K562 (cell line): ENCODE results near the gene COQ5. TPM values are rescaled to one million over a fixed set of nuclear protein-coding genes. Genes with fewer than 3 reads are reported as not detected.
A peak's percentile ranks its signal among the peaks of the same experiment; 100 is the strongest.

Experiments
- BRF1 ChIP-seq: IDR thresholded peaks from 3 replicates; pipeline ENCODE4 v1.6.1; 2011; ENCODE audit warnings: borderline replicate concordance, mild to moderate bottlenecking; ENCODE audit not compliant: insufficient read length; ENCODE audit errors: extremely low read depth
- C11orf30 ChIP-seq: fragments of 450-650 bp; IDR thresholded peaks from 2 replicates; pipeline ENCODE4 v1.6.1; 2016; ENCODE audit warnings: low read depth, mild to moderate bottlenecking
- CCNT2 ChIP-seq: IDR thresholded peaks from 2 replicates; pipeline ENCODE4 v1.6.1; 2011; ENCODE audit warnings: borderline replicate concordance, low read depth, mild to moderate bottlenecking, moderate library complexity, mixed read lengths, low read length; ENCODE audit not compliant: insufficient read length; ENCODE audit errors: extremely low read depth
- ESRRB ChIP-seq: fragments of 250-450 bp; sonication (Bioruptor Pico); IDR thresholded peaks from 2 replicates; pipeline ENCODE4 v1.5.0; 2020; ENCODE audit warnings: mild to moderate bottlenecking, moderate library complexity, borderline replicate concordance
- HEY1 ChIP-seq: fragments of 250-450 bp; sonication (Bioruptor Pico); IDR thresholded peaks from 2 replicates; pipeline ENCODE4 v1.5.0; 2020; ENCODE audit warnings: mild to moderate bottlenecking, moderate library complexity, borderline replicate concordance
- KHSRP ChIP-seq: fragments of 450-650 bp; IDR thresholded peaks from 2 replicates; pipeline ENCODE4 v1.6.1; 2017
- MAFF ChIP-seq: IDR thresholded peaks from 2 replicates; pipeline ENCODE4 v1.6.1; 2012; ENCODE audit warnings: low read length, improper control_type of control experiment
- MAFK ChIP-seq: IDR thresholded peaks from 2 replicates; pipeline ENCODE4 v1.6.1; 2011; ENCODE audit warnings: low read length, improper control_type of control experiment
- MECOM ChIP-seq: fragments of 250-450 bp; sonication (Bioruptor Pico); IDR thresholded peaks from 2 replicates; pipeline ENCODE4 v1.8.0; 2022; ENCODE audit warnings: inconsistent platforms
- NBN ChIP-seq: fragments of 450-650 bp; IDR thresholded peaks from 2 replicates; pipeline ENCODE4 v1.6.1; 2016; ENCODE audit warnings: low read depth, mild to moderate bottlenecking
- NCOA2 ChIP-seq, 2 experiments: fragments of 450-650 bp; IDR thresholded peaks; 2 replicates each; pipeline ENCODE4 v1.6.1; 2018; ENCODE audit warnings: mild to moderate bottlenecking in 2 of 2, moderate library complexity in 1 of 2; ENCODE audit not compliant: partially characterized antibody in 2 of 2
- POLR2G ChIP-seq: fragments of 200-400 bp; formaldehyde crosslinking; IDR thresholded peaks from 2 replicates; pipeline ENCODE4 v1.6.1; 2017; ENCODE audit warnings: low read depth, mild to moderate bottlenecking, antibody characterized with exemption, low read length, moderate library complexity
- SLC30A9 ChIP-seq: fragments of 250-450 bp; sonication (Bioruptor Pico); IDR thresholded peaks from 2 replicates; pipeline ENCODE4 v1.8.0; 2022; ENCODE audit warnings: mild to moderate bottlenecking, moderate library complexity
- SRSF9 ChIP-seq: fragments of 200-400 bp; formaldehyde crosslinking; IDR thresholded peaks from 2 replicates; pipeline ENCODE4 v1.6.1; 2017; ENCODE audit warnings: low read depth, low read length, borderline replicate concordance
- TEAD2 ChIP-seq: fragments of 450-650 bp; IDR thresholded peaks from 2 replicates; pipeline ENCODE4 v1.6.1; 2016; ENCODE audit warnings: missing genetic modification characterization, control low read depth, missing compliant biosample characterization
- U2AF2 ChIP-seq: fragments of 200-400 bp; formaldehyde crosslinking; optimal IDR thresholded peaks from 2 replicates; pipeline ENCODE3; 2017; ENCODE audit warnings: low read depth, mild to moderate bottlenecking, low read length
- ZFP30 ChIP-seq: fragments of 250-450 bp; sonication (Bioruptor Pico); IDR thresholded peaks from 2 replicates; pipeline ENCODE4 v1.8.0; 2022; ENCODE audit warnings: moderate library complexity, mild to moderate bottlenecking, inconsistent platforms, borderline replicate concordance
- ZNF143 ChIP-seq: sonication (generic); formaldehyde crosslinking; IDR thresholded peaks from 2 replicates; pipeline ENCODE4 v1.9.0; 2022; ENCODE audit warnings: mild to moderate bottlenecking, missing genetic modification reagents
- ZNF316 ChIP-seq: fragments of 450-650 bp; IDR thresholded peaks from 2 replicates; pipeline ENCODE4 v1.6.1; 2016
- polyA plus RNA-seq, 8 experiments: library from polyadenylated mRNA; depleted of rRNA in 4 of 8; stranded (reverse) in 5 of 8; unstranded in 3 of 8; fragments of >200 nt; fragmentation: Nextera tagmentation in 2 of 8; fragmentation: Illumina TruSeq in 1 of 8; extraction: Ambion mirVana in 2 of 8; extraction: Trizol in 1 of 8; gene quantifications; 2 replicates each; pipeline versions ENCODE4 v1.2.1 to v1.2.3, GENCODE V29; 2011 to 2014; ENCODE audit warnings: inconsistent platforms in 1 of 8, missing spikeins in 1 of 8
- total RNA-seq, 7 experiments: library from RNA; depleted of rRNA in 6 of 7; stranded (reverse); fragments of >200 nt in 6 of 7; fragmentation: Illumina TruSeq in 2 of 7; extraction: Trizol in 2 of 7; gene quantifications; 2 replicates each; pipeline versions ENCODE4 v1.2.1 to v1.2.3, GENCODE V29; 2011 to 2021; ENCODE audit warnings: low replicate concordance in 1 of 7
- TF ChIP-seq, protein P1 (sequence below): fragments of 250-450 bp; sonication (Bioruptor Pico); IDR thresholded peaks from 2 replicates; pipeline ENCODE4 v1.4.0; 2020; ENCODE audit warnings: borderline replicate concordance
- TF ChIP-seq, protein P2 (sequence below), 2 experiments: IDR thresholded peaks in 1 of 2; conservative IDR thresholded peaks in 1 of 2; 2 replicates each; pipeline ENCODE4 v1.6.1; 2016; ENCODE audit warnings: low read depth in 2 of 2, mild to moderate bottlenecking in 1 of 2, missing compliant biosample characterization in 1 of 2, missing genetic modification characterization in 1 of 2, moderate library complexity in 1 of 2
- TF ChIP-seq, protein P3 (sequence below): fragments of 250-450 bp; sonication (Bioruptor Pico); IDR thresholded peaks from 2 replicates; pipeline ENCODE4 v1.9.0; 2021; ENCODE audit warnings: mild to moderate bottlenecking
- TF ChIP-seq, protein P4 (sequence below): IDR thresholded peaks from 2 replicates; pipeline ENCODE4 v1.6.1; 2012; ENCODE audit warnings: low read depth, low read length, improper control_type of control experiment, borderline replicate concordance

The COQ5 gene
- total and polyA plus RNA-seq, 9 of the 15 experiments (the other 6 are each of a cell fraction or from before 2014, with no cell fraction given), result 19.2 to 59.7 (median 30.4) TPM

DNA sequence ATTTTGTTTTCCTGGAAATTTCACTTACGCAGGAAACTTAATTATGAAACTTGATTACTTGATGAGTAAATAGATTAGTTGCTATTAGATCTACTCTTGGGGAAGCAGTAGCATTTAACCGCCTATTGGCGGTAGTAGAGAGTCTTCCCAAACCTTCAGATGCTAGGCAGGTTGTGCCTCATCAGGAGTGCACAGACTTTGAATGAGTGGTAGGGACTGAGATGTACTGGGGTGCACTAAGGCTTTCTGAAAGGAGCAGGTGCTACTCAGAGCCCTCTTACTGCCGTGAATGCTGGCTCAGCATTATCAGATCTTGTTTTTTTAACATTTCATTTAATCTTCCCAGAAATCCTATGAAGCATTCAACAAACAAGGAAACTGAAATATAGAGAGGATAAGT lies 75.0 kb downstream of the COQ5 start (continued):
- TF ChIP-seq CCNT2 (no peak), KHSRP (no peak), TEAD2 (no peak), MAFK (peak; percentile 87), U2AF2 (no peak), SLC30A9 (CRISPR knock-in tag) (no peak), C11orf30 (peak; percentile 88), BRF1 (no peak), ZNF316 (peak; percentile 92), NBN (no peak), HEY1 (CRISPR knock-in tag) (no peak), POLR2G (no peak), ESRRB (no peak), MECOM (CRISPR knock-in tag) (no peak), MAFF (peak; percentile 84), ZNF143 (CRISPR knock-in tag) (no peak), NCOA2 (IDR thresholded peaks at IDR 0.05; ENCODE audit: partially characterized antibody in 2 of 2) (no peak), ZFP30 (no peak), SRSF9 (no peak)
- TF ChIP-seq, protein P1, sequence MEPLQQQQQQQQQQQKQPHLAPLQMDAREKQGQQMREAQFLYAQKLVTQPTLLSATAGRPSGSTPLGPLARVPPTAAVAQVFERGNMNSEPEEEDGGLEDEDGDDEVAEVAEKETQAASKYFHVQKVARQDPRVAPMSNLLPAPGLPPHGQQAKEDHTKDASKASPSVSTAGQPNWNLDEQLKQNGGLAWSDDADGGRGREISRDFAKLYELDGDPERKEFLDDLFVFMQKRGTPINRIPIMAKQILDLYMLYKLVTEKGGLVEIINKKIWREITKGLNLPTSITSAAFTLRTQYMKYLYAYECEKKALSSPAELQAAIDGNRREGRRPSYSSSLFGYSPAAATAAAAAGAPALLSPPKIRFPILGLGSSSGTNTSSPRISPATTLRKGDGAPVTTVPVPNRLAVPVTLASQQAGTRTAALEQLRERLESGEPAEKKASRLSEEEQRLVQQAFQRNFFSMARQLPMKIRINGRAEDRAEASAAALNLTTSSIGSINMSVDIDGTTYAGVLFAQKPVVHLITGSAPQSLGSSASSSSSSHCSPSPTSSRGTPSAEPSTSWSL, result no peak
- TF ChIP-seq, protein P2, sequence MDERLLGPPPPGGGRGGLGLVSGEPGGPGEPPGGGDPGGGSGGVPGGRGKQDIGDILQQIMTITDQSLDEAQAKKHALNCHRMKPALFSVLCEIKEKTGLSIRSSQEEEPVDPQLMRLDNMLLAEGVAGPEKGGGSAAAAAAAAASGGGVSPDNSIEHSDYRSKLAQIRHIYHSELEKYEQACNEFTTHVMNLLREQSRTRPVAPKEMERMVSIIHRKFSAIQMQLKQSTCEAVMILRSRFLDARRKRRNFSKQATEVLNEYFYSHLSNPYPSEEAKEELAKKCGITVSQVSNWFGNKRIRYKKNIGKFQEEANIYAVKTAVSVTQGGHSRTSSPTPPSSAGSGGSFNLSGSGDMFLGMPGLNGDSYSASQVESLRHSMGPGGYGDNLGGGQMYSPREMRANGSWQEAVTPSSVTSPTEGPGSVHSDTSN (CRISPR knock-in tag; IDR thresholded peaks at IDR 0.05; ENCODE audit: low read depth), result no peak
- TF ChIP-seq, protein P2 (tag; conservative IDR thresholded peaks at IDR 0.05; ENCODE audit: low read depth), result no peak
- TF ChIP-seq, protein P3, sequence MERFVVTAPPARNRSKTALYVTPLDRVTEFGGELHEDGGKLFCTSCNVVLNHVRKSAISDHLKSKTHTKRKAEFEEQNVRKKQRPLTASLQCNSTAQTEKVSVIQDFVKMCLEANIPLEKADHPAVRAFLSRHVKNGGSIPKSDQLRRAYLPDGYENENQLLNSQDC (CRISPR knock-in tag), result no peak
- TF ChIP-seq, protein P4, sequence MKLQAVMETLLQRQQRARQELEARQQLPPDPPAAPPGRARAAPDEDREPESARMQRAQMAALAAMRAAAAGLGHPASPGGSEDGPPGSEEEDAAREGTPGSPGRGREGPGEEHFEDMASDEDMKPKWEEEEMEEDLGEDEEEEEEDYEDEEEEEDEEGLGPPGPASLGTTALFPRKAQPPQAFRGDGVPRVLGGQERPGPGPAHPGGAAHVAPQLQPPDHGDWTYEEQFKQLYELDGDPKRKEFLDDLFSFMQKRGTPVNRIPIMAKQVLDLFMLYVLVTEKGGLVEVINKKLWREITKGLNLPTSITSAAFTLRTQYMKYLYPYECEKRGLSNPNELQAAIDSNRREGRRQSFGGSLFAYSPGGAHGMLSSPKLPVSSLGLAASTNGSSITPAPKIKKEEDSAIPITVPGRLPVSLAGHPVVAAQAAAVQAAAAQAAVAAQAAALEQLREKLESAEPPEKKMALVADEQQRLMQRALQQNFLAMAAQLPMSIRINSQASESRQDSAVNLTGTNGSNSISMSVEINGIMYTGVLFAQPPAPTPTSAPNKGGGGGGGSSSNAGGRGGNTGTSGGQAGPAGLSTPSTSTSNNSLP, result no peak
